PFSK-1 (cell line): ENCODE data around the gene ERC1.

ENCODE experiments used
- FOXP2 ChIP-seq: optimal IDR thresholded peaks from 2 replicates; pipeline ENCODE3; 2011; ENCODE audit warnings: borderline replicate concordance, control low read depth, inconsistent platforms; ENCODE audit not compliant: insufficient read depth; ENCODE audit errors: extremely low read length, extremely low read depth
- POLR2AphosphoS5 ChIP-seq: IDR thresholded peaks from 2 replicates; pipeline ENCODE4 v1.6.1; 2012; ENCODE audit warnings: low read depth, mild to moderate bottlenecking, control low read depth, low read length, moderate library complexity
- SIN3A ChIP-seq: IDR thresholded peaks from 2 replicates; pipeline ENCODE4 v1.6.1; 2012; ENCODE audit warnings: mild to moderate bottlenecking, low read length, moderate library complexity, borderline replicate concordance; ENCODE audit not compliant: insufficient read depth
- TAF1 ChIP-seq: IDR thresholded peaks from 2 replicates; pipeline ENCODE4 v1.6.1; 2012; ENCODE audit warnings: low read length, control low read depth, borderline replicate concordance; ENCODE audit not compliant: insufficient read depth

DNA sequence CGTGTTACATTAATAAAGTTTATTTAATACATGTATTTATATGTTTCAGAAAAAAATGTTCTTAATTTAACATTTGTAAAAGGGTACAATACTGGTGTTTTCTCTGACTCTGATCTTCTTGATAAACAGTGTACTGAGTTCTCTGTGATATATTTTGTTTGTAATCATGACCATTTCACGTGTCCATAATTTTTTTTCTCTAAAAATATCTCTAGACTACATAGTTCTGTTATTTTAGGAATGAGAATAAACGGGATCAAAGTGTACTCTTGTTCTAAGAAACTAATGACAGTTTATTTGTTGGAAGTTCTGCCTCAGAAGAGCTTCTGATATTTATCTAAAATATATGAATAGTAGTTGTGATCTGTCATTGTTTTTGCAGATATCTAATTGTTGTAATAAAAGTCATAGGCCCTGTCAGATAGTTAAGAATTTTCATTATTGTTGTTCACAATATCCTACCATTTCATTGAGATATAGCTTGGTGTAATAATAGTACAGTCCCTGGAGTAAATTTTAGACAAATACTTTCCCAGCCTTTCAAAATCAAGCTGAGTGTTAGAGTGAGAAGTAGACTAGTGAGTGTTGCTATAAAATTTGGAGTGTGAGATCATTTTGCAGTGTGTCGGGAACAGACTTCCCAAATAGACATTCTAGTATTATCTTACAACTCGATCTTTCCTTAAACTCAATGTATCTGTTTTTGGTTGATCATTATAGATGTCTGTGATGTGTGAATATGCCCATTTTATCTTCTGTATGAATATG lies 86.2 kb downstream of the ERC1 start:
- no peak for TF ChIP-seq TAF1
- TF ChIP-seq SIN3A, result no peak
- no peak for TF ChIP-seq POLR2AphosphoS5
- TF ChIP-seq FOXP2, result no peak
